HUES6 (cell line): Measurements from ENCODE around the gene PRPF31.

Source experiments
- H3K27ac ChIP-seq: 2 replicates; pipeline ENCODE4 v1.7.0; 2013; ENCODE audit warnings: low read depth, mild to moderate bottlenecking, low read length, inconsistent platforms
- H3K27me3 ChIP-seq: 2 replicates; pipeline ENCODE4 v1.6.1; 2013; ENCODE audit warnings: low read length; ENCODE audit not compliant: control insufficient read depth, insufficient read depth
- H3K36me3 ChIP-seq: 2 replicates; pipeline ENCODE4 v1.6.1; 2013; ENCODE audit warnings: low read length; ENCODE audit not compliant: control insufficient read depth, insufficient read depth
- H3K4me1 ChIP-seq: 2 replicates; pipeline ENCODE4 v1.6.1; 2013; ENCODE audit warnings: low read length; ENCODE audit not compliant: control insufficient read depth, insufficient read depth
- H3K4me3 ChIP-seq: 2 replicates; pipeline ENCODE4 v1.5.1; 2013; ENCODE audit warnings: low read depth, low read length
- H3K9ac ChIP-seq: one replicate; pipeline ENCODE4 v1.6.1; 2013; ENCODE audit warnings: mild to moderate bottlenecking, low read length
- H3K9me3 ChIP-seq: 2 replicates; pipeline ENCODE4 v1.6.1; 2013; ENCODE audit warnings: low read depth, low read length; ENCODE audit not compliant: control insufficient read depth, insufficient read depth

The PRPF31 gene

GRCh38 chr19:54147676-54148075 lies 32.1 kb downstream of the PRPF31 start:
- Histone ChIP-seq H3K27me3 (no peaks in the 10 kb centered on the region), H3K9me3 (no peaks in the 10 kb centered on the region), H3K36me3 (peaks cover 97% of the 10 kb centered on the region), H3K9ac (no peak overlapping the region), H3K4me3 (no peak overlapping the region), H3K4me1 (no peaks in the 10 kb centered on the region), H3K27ac (no peak overlapping the region)

DNA sequence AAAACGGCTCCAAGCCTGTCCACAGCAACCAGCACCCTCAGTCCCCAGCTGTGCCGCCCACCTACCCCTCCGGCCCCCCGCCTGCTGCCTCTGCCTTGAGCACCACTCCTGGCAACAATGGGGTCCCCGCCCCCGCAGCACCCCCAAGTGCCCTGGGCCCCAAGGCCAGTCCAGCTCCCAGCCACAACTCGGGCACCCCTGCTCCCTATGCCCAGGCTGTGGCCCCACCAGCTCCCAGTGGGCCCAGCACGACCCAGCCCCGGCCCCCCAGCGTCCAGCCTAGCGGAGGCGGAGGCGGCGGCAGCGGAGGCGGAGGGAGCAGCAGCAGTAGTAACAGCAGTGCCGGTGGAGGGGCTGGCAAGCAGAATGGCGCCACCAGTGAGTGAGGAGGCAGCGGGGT lies 32.6 kb downstream of the PRPF31 start:
- Histone ChIP-seq H3K4me1 (no peaks in the 10 kb centered on the region), H3K27ac (no peak overlapping the region), H3K4me3 (no peak overlapping the region), H3K9ac (no peak overlapping the region), H3K9me3 (no peaks in the 10 kb centered on the region), H3K36me3 (peaks cover 97% of the 10 kb centered on the region), H3K27me3 (no peaks in the 10 kb centered on the region)

DNA sequence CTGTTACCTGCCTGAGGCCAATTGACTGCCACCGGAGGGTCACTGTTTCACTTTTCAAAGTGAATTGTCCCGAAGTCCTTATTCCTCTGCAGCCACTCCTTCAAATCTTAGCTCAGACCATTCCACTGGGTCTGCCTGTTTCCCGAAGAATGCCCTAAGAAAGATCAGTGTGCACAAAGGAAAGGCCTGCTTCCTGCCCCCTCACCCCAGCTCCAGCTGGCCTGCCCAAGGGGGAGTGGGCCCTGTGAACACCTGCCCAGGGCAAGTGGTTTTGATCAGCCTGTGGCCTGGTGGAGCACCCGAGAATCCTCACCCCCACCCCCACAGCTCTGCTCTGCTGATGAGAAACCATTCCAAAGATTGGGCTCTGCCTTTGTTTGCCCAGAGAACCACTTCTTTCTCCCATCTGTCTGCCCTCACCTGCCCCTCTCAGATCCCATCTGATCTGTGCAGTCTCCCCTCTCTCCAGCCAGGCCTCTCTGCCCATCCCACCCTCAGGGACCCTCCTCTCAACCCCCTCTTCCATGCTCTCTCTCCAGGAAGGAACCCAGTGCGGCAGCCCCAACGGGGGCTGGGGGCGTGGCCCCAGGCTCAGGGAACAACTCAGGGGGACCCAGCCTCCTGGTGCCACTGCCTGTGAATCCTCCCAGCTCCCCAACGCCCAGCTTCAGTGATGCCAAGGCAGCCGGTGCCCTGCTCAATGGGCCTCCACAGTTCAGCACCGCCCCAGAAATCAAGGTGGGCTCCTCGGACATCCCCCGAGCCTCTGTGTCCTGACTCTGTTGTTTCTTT lies 33.7 kb downstream of the PRPF31 start:
- Histone ChIP-seq H3K9me3 (no peaks in the 10 kb centered on the region), H3K27ac (no peak overlapping the region), H3K9ac (no peak overlapping the region), H3K27me3 (no peaks in the 10 kb centered on the region), H3K36me3 (peaks cover 97% of the 10 kb centered on the region), H3K4me3 (no peak overlapping the region), H3K4me1 (no peaks in the 10 kb centered on the region)

DNA sequence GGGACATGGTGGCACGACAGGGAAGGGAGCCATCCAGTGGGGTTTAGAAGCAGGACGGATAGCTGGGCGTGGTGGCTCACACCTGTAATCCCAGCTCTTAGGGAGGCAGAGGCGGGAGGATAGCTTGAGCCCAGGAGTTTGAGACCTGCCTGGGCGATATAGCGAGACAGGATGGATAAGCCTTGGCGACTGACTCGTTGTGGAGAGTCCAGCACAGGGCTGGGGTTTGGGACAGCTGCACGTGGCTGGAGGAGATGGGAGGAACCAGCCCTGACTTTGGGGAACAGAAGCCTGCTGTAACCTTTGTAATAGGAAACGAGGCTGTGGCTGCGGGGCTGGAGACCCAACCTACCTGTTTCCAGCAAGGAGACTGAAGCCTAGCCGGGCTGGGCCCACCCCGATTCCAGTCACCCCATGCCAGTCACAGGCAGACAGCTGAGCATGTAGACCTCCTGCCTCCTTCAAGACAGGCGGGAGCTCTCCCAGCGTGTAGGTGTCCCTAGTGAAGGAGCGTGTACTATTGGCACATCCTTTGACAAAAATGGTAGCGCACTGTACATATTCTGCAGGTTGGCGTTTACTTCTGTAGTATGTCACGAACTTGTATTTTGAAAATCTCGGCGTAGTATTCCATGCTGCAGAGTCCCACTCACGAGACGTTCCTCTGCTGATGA lies 35.9 kb downstream of the PRPF31 start:
- H3K27ac ChIP-seq = no peak overlapping the region
- no peak overlapping the region for H3K9ac ChIP-seq

GRCh38 chr19:54152267-54152666 lies 36.7 kb downstream of the PRPF31 start:
- Histone ChIP-seq H3K27me3 (no peaks in the 10 kb centered on the region), H3K27ac (no peak overlapping the region), H3K4me1 (no peaks in the 10 kb centered on the region), H3K36me3 (peaks cover 95% of the 10 kb centered on the region), H3K9me3 (no peaks in the 10 kb centered on the region), H3K9ac (no peak overlapping the region), H3K4me3 (no peak overlapping the region)

More for the DNA sequence above, 35.9 kb downstream of the PRPF31 start:
- no peaks in the 10 kb centered on the region for H3K4me1 ChIP-seq
- H3K9me3 ChIP-seq = no peaks in the 10 kb centered on the region
- peaks cover 96% of the 10 kb centered on the region for H3K36me3 ChIP-seq
- no peak overlapping the region for H3K4me3 ChIP-seq
- no peaks in the 10 kb centered on the region for H3K27me3 ChIP-seq

DNA sequence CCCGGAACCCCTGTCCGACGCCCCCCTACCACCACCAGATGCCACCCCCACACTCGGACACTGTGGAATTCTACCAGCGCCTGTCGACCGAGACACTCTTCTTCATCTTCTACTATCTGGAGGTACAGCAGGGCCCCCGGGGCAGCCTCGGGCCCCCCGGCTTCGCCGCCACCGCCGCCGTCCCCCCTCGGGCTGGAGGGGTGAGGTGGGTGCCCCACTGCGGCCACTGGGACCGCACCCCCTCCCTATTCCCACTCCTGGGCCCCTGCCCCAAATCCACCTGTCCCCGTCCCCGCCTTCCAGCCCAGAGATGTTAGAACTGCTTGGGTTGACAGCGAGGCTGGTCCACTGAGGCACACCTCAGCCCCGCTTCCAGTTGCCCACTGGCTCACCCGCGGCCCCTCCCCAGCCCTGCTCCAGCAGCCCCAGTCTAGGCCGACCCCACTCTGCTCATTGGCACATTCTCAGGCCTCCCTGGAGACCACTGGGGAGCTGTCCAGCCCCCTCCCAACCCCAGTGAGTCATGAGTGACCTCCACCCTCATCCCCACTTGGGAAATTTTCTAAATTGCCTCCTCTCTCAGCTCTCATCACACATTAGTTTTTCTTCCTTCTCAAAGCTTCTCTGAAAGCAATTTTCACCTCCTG lies 37.4 kb downstream of the PRPF31 start:
- Histone ChIP-seq H3K9ac (no peak overlapping the region), H3K9me3 (no peaks in the 10 kb centered on the region), H3K36me3 (peaks cover 90% of the 10 kb centered on the region), H3K27ac (no peak overlapping the region), H3K4me1 (no peaks in the 10 kb centered on the region), H3K27me3 (no peaks in the 10 kb centered on the region), H3K4me3 (no peak overlapping the region)

GRCh38 chr19:54153731-54154326 lies 38.3 kb downstream of the PRPF31 start:
- H3K4me1 ChIP-seq = peaks cover 5% of the 10 kb centered on the region
- no peaks in the 10 kb centered on the region for H3K27me3 ChIP-seq
- peaks cover 85% of the 10 kb centered on the region for H3K36me3 ChIP-seq
- H3K4me3 ChIP-seq = no peak overlapping the region
- no peak overlapping the region for H3K27ac ChIP-seq
- H3K9ac ChIP-seq = no peak overlapping the region
- no peaks in the 10 kb centered on the region for H3K9me3 ChIP-seq

DNA sequence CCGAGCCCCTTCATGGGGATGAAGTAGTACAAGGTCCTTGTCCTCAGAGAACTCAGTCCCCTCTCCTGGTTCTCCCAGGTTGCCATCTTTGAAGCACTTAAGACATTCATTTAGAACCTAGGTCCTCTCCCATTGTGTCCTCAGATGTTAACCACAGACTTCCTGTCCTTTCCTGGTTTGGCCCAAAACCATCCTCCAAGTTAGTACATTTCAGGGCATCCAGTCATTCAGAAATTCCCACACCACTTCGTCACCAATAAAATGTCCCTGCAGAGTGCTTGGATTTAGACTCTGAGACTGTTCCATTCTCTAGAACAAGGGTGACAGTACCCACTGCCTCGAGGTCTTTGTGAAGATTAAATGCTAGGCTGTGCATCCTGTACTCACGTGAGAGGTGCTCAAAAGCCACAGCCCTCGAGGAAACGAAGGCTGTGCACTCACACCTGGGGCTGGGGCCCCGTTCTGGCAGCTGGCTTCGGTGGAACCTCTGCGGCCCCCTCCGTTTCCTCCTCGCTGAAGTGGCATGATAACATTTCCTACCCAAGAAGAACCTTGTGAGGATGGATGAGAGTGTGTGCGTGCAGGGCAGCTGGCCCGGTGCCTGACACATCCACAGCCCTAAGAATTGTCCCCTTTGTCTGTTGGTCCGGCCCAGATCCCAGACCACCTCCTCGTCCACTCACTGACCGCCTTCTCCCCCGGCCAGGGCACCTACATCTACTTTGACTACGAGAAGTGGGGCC lies 39.2 kb downstream of the PRPF31 start:
- Histone ChIP-seq H3K27me3 (no peaks in the 10 kb centered on the region), H3K4me1 (peaks cover 8% of the 10 kb centered on the region), H3K9me3 (no peaks in the 10 kb centered on the region), H3K4me3 (no peak overlapping the region), H3K9ac (no peak overlapping the region), H3K36me3 (peaks cover 75% of the 10 kb centered on the region), H3K27ac (no peak overlapping the region)

DNA sequence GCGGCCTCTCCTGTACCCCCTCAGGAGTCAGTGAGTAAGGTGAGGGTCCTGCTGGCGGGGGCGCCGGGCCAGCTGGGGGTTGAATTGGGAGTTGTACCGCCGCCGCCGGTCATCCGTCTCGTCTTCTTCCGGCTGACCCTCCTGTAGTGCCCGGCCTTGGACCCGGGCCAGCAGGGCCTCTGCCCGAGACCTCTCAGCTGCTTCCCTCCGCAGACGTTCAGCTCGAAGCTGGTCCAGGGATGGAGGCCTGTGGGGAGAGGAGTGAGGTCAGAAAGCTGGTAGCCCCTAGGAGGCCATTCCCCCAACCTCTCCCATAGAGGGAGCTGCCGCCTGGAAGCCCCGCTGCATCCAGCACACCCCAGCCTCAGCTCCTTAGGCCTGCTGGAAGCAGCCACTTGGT lies 40.1 kb downstream of the PRPF31 start:
- Histone ChIP-seq H3K36me3 (peaks cover 67% of the 10 kb centered on the region), H3K4me3 (no peak overlapping the region), H3K4me1 (peaks cover 9% of the 10 kb centered on the region), H3K27ac (no peak overlapping the region), H3K9ac (no peak overlapping the region), H3K27me3 (no peaks in the 10 kb centered on the region), H3K9me3 (no peaks in the 10 kb centered on the region)

GRCh38 chr19:54156490-54156889 lies 40.9 kb downstream of the PRPF31 start:
- Histone ChIP-seq H3K27ac (no peak overlapping the region), H3K9me3 (no peaks in the 10 kb centered on the region), H3K4me3 (no peak overlapping the region), H3K27me3 (no peaks in the 10 kb centered on the region), H3K36me3 (peaks cover 61% of the 10 kb centered on the region), H3K4me1 (peaks cover 13% of the 10 kb centered on the region), H3K9ac (no peak overlapping the region)
